HFFc6 (cell line): ENCODE results near the gene SSR4. TPM values are rescaled to one million over a fixed set of nuclear protein-coding genes. Genes with fewer than 3 reads are reported as not detected.

Source experiments
- DNase-seq: peaks from one replicate; pipeline ENCODE4 v3.0.0-alpha.2; 2018
- H3K27ac Mint-ChIP-seq: 2 replicates; pipeline ENCODE4 v1.8.0; 2020; ENCODE audit warnings: mild to moderate bottlenecking, mixed read lengths
- H3K27me3 Mint-ChIP-seq: 2 replicates; pipeline ENCODE4 v1.8.0; 2021; ENCODE audit warnings: mild to moderate bottlenecking, moderate library complexity, mixed read lengths; ENCODE audit not compliant: insufficient read depth
- H3K36me3 Mint-ChIP-seq: 2 replicates; pipeline ENCODE4 v1.8.0; 2021; ENCODE audit warnings: low read depth, mixed read lengths
- H3K4me1 Mint-ChIP-seq: 2 replicates; pipeline ENCODE4 v1.8.0; 2020; ENCODE audit warnings: low read depth, mixed read lengths
- H3K4me3 Mint-ChIP-seq: 2 replicates; pipeline ENCODE4 v1.8.0; 2020; ENCODE audit warnings: mild to moderate bottlenecking, moderate library complexity, mixed read lengths
- H3K9me3 Mint-ChIP-seq: 2 replicates; pipeline ENCODE4 v1.8.0; 2020; ENCODE audit warnings: mild to moderate bottlenecking, mixed read lengths
- CTCF ChIP-seq: fragments of 200-600 bp; sonication (generic); IDR thresholded peaks from 2 replicates; pipeline ENCODE4 v1.5.0; 2021; ENCODE audit warnings: antibody characterized with exemption, mild to moderate bottlenecking
- total RNA-seq, 6 experiments: library from RNA; stranded (reverse); fragmentation: NEBNext Ultra II Directional; extraction: Animal tissue kit (Norgen Biotek cat#: 25700); gene quantifications; 2 replicates in 1 of 6; 3 replicates in 5 of 6; pipeline ENCODE4 v1.2.3, GENCODE V29; 2021

SSR4 gene
- total RNA-seq, 6 experiments from 2014 or later, result 171 to 247 (median 182) TPM

- Mint-ChIP-seq H3K9me3 (no peaks in the 10 kb centered on the region), H3K27ac (no peak overlapping the region), H3K27me3 (peaks cover 15% of the 10 kb centered on the region), H3K4me3 (no peak overlapping the region), H3K4me1 (no peaks in the 10 kb centered on the region), H3K36me3 (no peaks in the 10 kb centered on the region)
- no peak for TF ChIP-seq CTCF
- DNase-seq, result no peak
Measured at GRCh38 chrX:153831429-153832150, 37.1 kb downstream of the SSR4 start.

DNA sequence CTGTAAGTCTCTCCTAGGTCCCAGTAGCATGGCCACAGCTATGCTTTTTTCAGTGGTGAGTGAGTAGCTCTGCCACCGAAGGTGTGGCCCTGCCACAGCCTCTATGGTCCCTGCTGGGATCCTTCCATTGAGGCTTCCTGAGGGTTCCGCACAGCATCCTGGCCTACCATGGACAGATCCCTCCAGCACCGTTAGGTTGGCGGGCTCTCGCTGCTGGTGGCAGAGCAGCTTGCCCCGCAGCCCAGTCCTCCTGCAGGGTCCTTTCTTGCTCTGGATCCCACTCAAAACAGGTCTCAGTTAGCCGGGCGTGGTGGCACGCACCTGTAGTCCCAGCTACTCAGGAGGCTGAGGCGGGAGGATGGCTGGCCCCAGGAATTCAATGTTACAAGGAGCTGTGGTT lies 38.3 kb downstream of the SSR4 start:
- H3K9me3 Mint-ChIP-seq, result no peaks in the 10 kb centered on the region
- H3K27ac Mint-ChIP-seq, result no peak overlapping the region
- peaks cover 18% of the 10 kb centered on the region for H3K27me3 Mint-ChIP-seq
- no peak for DNase-seq
- no peak overlapping the region for H3K4me3 Mint-ChIP-seq
- H3K36me3 Mint-ChIP-seq, result no peaks in the 10 kb centered on the region
- no peak for TF ChIP-seq CTCF
- no peaks in the 10 kb centered on the region for H3K4me1 Mint-ChIP-seq

GRCh38 chrX:153836921-153837320 lies 42.5 kb downstream of the SSR4 start:
- H3K4me3 Mint-ChIP-seq, result no peak overlapping the region
- H3K9me3 Mint-ChIP-seq, result no peaks in the 10 kb centered on the region
- no peaks in the 10 kb centered on the region for H3K36me3 Mint-ChIP-seq
- H3K4me1 Mint-ChIP-seq, result no peaks in the 10 kb centered on the region
- TF ChIP-seq CTCF, result no peak
- peaks cover 22% of the 10 kb centered on the region for H3K27me3 Mint-ChIP-seq
- no peak overlapping the region for H3K27ac Mint-ChIP-seq
- DNase-seq, result no peak

DNA sequence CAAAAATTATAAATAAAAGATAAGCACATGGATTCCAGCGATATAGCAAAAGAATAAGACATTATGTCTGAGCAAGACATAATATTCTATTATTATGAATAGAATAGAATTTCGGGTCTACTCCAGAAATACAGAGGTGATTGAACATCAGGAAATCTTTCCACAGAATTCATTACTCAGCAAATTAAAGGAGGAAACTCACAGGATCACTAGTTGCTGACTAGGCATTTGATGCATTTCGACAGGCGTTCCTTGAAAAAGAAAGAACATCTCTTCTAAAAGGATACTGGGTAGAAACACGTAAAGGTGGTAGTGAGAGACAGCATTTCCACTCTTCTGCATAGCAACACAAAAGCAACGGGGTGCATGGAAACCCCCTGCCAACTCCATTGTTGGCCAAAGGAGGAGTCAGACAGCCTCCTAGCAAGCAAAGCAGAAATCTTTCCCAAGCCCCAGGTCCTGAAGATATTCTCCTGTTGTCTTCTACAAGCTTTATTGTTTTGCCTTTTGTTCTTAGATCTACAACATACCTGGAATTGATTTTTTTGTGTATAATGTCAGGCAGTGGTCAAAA lies 50.1 kb downstream of the SSR4 start:
- Mint-ChIP-seq H3K4me1 (no peaks in the 10 kb centered on the region), H3K9me3 (no peaks in the 10 kb centered on the region)

DNA sequence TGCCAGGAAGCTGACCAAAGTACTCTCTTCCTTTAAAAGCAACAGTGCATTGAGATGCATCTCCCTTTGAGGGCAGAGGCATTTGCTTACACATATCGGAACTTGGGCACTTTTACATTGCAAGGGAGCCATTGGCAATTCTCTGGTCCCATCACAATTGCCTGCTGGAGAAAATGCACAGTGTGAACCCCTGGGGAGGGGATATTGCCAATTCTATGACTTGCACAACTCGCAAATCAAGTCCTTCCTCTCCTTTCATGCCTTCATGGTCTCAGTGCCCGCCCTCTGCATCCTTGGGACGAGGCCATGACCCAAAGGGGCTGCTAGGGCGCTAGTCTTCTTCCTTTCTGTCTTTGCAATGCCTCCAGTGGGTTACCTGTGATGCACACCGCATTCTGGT lies 50.7 kb downstream of the SSR4 start:
- Mint-ChIP-seq H3K27me3 (peaks cover 15% of the 10 kb centered on the region), H3K4me1 (no peaks in the 10 kb centered on the region), H3K4me3 (no peak overlapping the region), H3K9me3 (no peaks in the 10 kb centered on the region), H3K27ac (no peak overlapping the region), H3K36me3 (no peaks in the 10 kb centered on the region)
- no peak for DNase-seq
- no peak for TF ChIP-seq CTCF

More for the DNA sequence above, 50.1 kb downstream of the SSR4 start:
- no peak overlapping the region for H3K27ac Mint-ChIP-seq
- TF ChIP-seq CTCF, result no peak
- peaks cover 21% of the 10 kb centered on the region for H3K27me3 Mint-ChIP-seq
- no peak overlapping the region for H3K4me3 Mint-ChIP-seq
- DNase-seq, result no peak
- no peaks in the 10 kb centered on the region for H3K36me3 Mint-ChIP-seq
